Uterus (tissue), 4 donors: ENCODE measurements around the gene MASP2. TPM values are rescaled to one million over a fixed set of nuclear protein-coding genes. Genes with fewer than 3 reads are reported as not detected.

Experiments
- DNase-seq, 2 donors: peaks; one replicate each; pipeline ENCODE4 v3.0.0-alpha.2; 2019 to 2020
- H3K27ac ChIP-seq, 2 donors: fragments of 200-600 bp; sonication (generic); 1 replicate in 1 of 2; 2 replicates in 1 of 2; pipeline ENCODE4 v1.5.1; 2016 to 2018
- H3K27me3 ChIP-seq, 2 donors: fragments of 200-600 bp; sonication (generic); one replicate each; pipeline ENCODE4 v1.5.1; 2018 to 2019; ENCODE audit warnings: control low read depth in 1 of 2
- H3K36me3 ChIP-seq, 2 donors: fragments of 200-600 bp; sonication (generic); one replicate each; pipeline ENCODE4 v1.5.1; 2019; ENCODE audit warnings: control low read depth in 1 of 2
- H3K4me1 ChIP-seq, 2 donors: fragments of 200-600 bp; sonication (generic); one replicate each; pipeline ENCODE4 v1.5.1; 2018 to 2019; ENCODE audit warnings: control low read depth in 1 of 2
- H3K4me3 ChIP-seq, 2 donors: fragments of 200-600 bp; sonication (generic); 1 replicate in 1 of 2; 2 replicates in 1 of 2; pipeline ENCODE4 v1.5.1; 2018 to 2019; ENCODE audit warnings: mild to moderate bottlenecking in 1 of 2
- H3K9me3 ChIP-seq, 2 donors: fragments of 200-600 bp; sonication (generic); one replicate each; pipeline ENCODE4 v1.5.1; 2019; ENCODE audit warnings: control low read depth in 1 of 2
- POLR2A ChIP-seq, 2 donors: fragments of 450-650 bp; IDR thresholded peaks; one replicate each; pipeline ENCODE4 v1.6.1; 2016; ENCODE audit warnings: antibody characterized with exemption in 2 of 2, mild to moderate bottlenecking in 1 of 2, moderate library complexity in 1 of 2
- intact Hi-C: fragments of 100-400 bp; cut with DNase I; formaldehyde crosslinking; loops from one replicate; pipeline ENCODE4 v1.15.1; 2023; ENCODE audit warnings: low total_unique reads
- total RNA-seq, 4 donors: library from RNA; depleted of rRNA in 3 of 4; stranded (reverse); fragments of >200 nt in 3 of 4; gene quantifications; one replicate each; pipeline versions ENCODE4 v1.1.0 to v1.2.4, GENCODE V29; 2014 to 2023
- TF ChIP-seq, protein P1 (sequence below), 4 experiments: fragments of 200-600 bp in 2 of 4; fragments of 450-650 bp in 2 of 4; sonication (generic) in 2 of 4; IDR thresholded peaks; one replicate each; pipeline ENCODE4 v1.5.1; 2016 to 2019; ENCODE audit warnings: antibody characterized with exemption in 4 of 4, mild to moderate bottlenecking in 2 of 4, moderate library complexity in 1 of 4
- donor health status: DM: yes; HTN: yes; CAD: no.

Gene MASP2
- total RNA-seq, 4 donors from 2014 or later, result not detected

- TF ChIP-seq, protein P1, sequence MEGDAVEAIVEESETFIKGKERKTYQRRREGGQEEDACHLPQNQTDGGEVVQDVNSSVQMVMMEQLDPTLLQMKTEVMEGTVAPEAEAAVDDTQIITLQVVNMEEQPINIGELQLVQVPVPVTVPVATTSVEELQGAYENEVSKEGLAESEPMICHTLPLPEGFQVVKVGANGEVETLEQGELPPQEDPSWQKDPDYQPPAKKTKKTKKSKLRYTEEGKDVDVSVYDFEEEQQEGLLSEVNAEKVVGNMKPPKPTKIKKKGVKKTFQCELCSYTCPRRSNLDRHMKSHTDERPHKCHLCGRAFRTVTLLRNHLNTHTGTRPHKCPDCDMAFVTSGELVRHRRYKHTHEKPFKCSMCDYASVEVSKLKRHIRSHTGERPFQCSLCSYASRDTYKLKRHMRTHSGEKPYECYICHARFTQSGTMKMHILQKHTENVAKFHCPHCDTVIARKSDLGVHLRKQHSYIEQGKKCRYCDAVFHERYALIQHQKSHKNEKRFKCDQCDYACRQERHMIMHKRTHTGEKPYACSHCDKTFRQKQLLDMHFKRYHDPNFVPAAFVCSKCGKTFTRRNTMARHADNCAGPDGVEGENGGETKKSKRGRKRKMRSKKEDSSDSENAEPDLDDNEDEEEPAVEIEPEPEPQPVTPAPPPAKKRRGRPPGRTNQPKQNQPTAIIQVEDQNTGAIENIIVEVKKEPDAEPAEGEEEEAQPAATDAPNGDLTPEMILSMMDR (IDR thresholded peaks at IDR 0.05), result no peak
- TF ChIP-seq POLR2A (IDR thresholded peaks at IDR 0.05), result no peak
- Histone ChIP-seq H3K4me1 (no peaks in the 10 kb centered on the region), H3K9me3 (no peaks in the 10 kb centered on the region), H3K27ac (no peak overlapping the region), H3K27me3 (no peaks in the 10 kb centered on the region), H3K4me3 (no peak overlapping the region), H3K36me3 (no peaks in the 10 kb centered on the region)
- DNase-seq, result no peak
- intact Hi-C loops, result no loop called here
These were observed 21.0 kb downstream of the MASP2 start for GRCh38 chr1:11026052-11026451.

- Histone ChIP-seq H3K4me3 (no peak overlapping the region), H3K9me3 (no peaks in the 10 kb centered on the region), H3K27ac (no peak overlapping the region), H3K36me3 (no peaks in the 10 kb centered on the region), H3K27me3 (no peaks in the 10 kb centered on the region), H3K4me1 (no peaks in the 10 kb centered on the region)
- no peak for DNase-seq
- intact Hi-C loops, result no loop called here
- no peak for TF ChIP-seq POLR2A (IDR thresholded peaks at IDR 0.05)
- TF ChIP-seq, protein P1 (IDR thresholded peaks at IDR 0.05), result no peak
These were observed 21.4 kb downstream of the MASP2 start for GRCh38 chr1:11025618-11026017.

- H3K4me3 ChIP-seq, result no peak overlapping the region
- no peak for TF ChIP-seq POLR2A (IDR thresholded peaks at IDR 0.05)
- TF ChIP-seq, protein P1 (IDR thresholded peaks at IDR 0.05), result no peak
These were observed 22.2 kb downstream of the MASP2 start for GRCh38 chr1:11024874-11025203.

DNA sequence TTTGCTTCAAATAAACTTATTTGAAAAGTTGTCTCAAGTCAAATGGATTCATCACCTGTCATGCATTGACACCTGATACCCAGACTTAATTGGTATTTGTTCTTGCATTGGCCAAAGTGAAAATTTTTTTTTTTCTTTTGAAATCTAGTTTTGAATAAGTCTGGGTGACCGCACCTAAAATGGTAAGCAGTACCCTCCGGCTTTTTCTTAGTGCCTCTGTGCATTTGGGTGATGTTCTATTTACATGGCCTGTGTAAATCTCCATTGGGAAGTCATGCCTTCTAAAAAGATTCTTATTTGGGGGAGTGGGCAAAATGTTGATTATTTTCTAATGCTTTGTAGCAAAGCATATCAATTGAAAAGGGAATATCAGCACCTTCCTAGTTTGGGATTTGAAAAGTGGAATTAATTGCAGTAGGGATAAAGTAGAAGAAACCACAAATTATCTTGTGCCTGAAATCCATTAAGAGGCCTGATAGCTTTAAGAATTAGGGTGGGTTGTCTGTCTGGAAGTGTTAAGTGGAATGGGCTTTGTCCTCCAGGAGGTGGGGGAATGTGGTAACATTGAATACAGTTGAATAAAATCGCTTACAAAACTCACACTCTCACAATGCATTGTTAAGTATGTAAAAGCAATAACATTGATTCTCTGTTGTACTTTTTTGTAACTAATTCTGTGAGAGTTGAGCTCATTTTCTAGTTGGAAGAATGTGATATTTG lies 22.7 kb downstream of the MASP2 start:
- intact Hi-C loops, result no loop called here
- H3K4me3 ChIP-seq, result no peak overlapping the region
- no peaks in the 10 kb centered on the region for H3K4me1 ChIP-seq
- no peaks in the 10 kb centered on the region for H3K27me3 ChIP-seq
- no peaks in the 10 kb centered on the region for H3K36me3 ChIP-seq
- no peak for DNase-seq
- TF ChIP-seq POLR2A (IDR thresholded peaks at IDR 0.05), result no peak
- TF ChIP-seq, protein P1 (IDR thresholded peaks at IDR 0.05), result no peak
- H3K27ac ChIP-seq, result no peak overlapping the region
- H3K9me3 ChIP-seq, result no peaks in the 10 kb centered on the region

More at GRCh38 chr1:11024874-11025203, 22.2 kb downstream of the MASP2 start:
- Histone ChIP-seq H3K27me3 (no peaks in the 10 kb centered on the region), H3K9me3 (no peaks in the 10 kb centered on the region), H3K36me3 (no peaks in the 10 kb centered on the region), H3K27ac (no peak overlapping the region), H3K4me1 (no peaks in the 10 kb centered on the region)
- intact Hi-C loops, result no loop called here
- no peak for DNase-seq

- Histone ChIP-seq H3K4me1 (no peaks in the 10 kb centered on the region), H3K27me3 (no peaks in the 10 kb centered on the region), H3K4me3 (no peak overlapping the region), H3K36me3 (no peaks in the 10 kb centered on the region), H3K27ac (no peak overlapping the region), H3K9me3 (no peaks in the 10 kb centered on the region)
- TF ChIP-seq, protein P1 (IDR thresholded peaks at IDR 0.05), result no peak
- TF ChIP-seq POLR2A (IDR thresholded peaks at IDR 0.05), result no peak
- no peak for DNase-seq
- intact Hi-C loops, result no loop called here
These were observed 23.8 kb downstream of the MASP2 start for GRCh38 chr1:11023201-11023600.
